Measurements from ENCODE around the gene VAV2. TPM values are rescaled to one million over a fixed set of nuclear protein-coding genes. Genes with fewer than 3 reads are reported as not detected.
"Not testable (repeated sequence)": the region's sequence is repeated elsewhere in the genome, so short reads cannot be mapped to it uniquely, and the experiment has no call there.

VAV2 gene
- polyA plus RNA-seq, 4 donors, result 36.1 to 47.8 (median 36.3) TPM

DNA sequence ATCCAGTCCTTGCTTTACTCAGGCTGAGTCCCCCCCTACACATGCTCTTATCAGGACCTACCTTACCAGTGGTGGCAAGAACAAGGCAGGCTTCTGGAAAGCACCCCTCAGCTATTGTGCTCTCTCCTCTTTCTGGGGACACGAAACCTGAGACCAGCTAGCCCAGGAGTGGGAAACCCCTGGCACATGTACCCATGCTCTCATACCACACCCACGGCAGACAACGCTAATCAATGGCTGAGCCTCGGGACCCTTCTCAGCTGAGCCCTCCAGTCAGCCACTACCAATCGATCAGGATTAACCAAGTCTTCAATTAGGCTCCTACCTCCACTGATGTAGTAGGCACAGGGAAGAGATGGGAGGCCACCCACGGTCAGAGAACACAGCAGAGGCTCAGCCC is 65.1 kb downstream of the VAV2 start:
- DNase-seq (ENCODE audit: low read depth in 4 of 4, low spot score in 3 of 4), result no peak

DNA sequence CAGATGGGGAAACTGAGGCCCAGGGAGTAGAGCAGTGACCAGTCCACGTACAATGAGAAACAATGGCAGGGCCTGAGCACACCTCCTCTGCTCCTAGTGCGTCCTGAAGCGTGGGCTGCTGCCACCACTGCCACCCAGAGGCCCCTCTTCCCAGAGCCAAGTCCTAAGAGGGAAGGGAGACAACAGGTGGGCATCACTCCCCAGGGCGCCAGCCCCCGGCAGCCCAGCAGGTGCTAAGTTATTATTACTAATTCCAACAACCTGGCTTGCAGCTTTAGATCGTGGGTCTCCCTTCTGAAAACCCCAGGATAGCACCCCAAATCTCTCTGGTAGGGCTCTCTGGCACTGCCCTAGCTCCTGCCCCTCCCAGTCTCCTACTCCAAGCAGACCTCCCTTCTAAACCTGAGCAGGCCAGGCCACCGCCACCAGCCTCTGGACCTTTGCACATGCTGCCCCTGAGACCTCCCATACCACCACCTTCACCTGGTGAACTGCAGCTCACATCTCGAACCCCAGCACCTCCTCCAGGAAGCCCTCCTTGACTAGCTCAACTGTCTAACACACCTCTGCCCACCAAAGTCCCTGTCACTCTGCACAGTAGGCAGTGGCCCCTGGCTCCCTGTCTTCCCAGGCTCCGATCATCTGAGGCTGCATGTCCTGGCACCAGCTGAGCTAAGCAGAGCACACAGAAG is 65.8 kb downstream of the VAV2 start:
- DNase-seq (ENCODE audit: low read depth in 4 of 4, low spot score in 3 of 4), result no peak

DNA sequence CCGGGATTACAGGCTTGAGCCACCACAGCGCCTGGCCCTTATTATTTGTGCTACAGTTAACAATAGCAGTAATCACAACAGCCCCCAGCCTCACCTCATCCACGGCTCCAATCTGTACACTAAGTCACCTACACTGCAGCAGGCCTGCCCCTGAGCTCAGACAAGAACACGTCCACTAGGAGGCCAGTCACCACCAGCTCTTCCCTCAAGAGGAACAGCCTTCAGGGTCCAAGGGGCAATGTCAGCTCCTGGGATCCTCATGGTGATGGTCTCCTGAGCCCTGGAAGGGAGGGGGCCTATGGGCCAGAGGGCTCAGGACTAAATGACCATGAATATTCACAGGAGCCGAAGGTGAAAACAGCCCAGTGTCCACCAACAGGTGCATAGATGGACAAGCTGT is 67.7 kb downstream of the VAV2 start:
- no peak for DNase-seq (ENCODE audit: low read depth in 4 of 4, low spot score in 3 of 4)

DNA sequence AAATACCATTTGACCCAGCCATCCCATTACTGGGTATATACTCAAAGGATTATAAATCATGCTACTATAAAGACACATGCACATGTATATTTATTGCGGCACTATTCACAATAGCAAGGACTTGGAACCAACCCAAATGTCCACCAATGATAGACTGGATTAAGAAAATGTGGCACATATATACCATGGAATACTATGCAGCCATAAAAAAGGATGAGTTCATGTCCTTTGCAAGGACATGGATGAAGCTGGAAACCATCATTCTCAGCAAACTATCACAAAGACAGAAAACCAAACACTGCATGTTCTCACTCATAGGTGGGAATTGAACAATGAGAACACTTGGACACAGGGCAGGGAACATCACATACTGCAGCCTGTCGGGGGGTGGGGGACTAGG is 68.5 kb downstream of the VAV2 start:
- not testable (repeated sequence) for DNase-seq (ENCODE audit: low read depth in 4 of 4, low spot score in 3 of 4)

DNA sequence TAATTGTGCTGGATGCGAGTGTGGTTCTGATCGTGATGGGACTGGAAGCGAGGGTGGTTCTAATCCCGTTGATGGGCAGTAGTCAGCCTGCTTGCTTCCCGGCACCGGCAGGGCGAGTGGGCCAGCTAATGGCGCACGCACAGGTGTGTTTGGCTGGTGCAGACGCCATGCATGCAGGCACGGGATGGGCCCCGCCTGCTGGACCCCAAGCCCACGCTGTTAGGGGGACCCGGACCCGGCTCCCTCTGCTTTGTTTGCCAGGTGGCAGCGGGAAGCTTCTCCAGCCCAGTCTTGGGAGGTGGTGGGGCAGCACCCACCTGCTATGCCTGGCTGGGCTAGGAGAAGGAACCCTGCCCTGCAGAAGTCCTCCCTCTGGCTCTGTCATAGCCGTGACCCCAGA is 70.3 kb downstream of the VAV2 start:
- DNase-seq (ENCODE audit: low read depth in 4 of 4, low spot score in 3 of 4), result no peak

DNA sequence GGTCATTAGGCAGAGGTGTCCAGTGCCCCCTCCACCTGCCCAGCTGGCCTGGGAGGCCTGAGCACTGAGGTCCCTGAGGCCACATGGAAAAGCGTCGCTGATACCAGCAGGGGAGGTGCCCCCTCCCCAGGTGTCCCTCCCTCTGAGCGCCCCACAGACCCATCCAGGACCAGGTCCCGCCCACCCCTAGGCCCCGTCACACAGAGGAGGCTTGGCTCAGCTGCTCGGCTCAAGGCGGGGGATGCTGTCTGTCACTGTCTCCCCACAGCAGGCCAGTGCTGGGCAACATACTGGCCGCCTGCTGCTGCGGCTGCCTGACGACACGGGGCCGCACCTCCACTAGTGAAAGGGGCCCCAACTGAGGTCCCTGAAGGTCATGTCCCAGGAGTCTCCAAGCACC is 71.7 kb downstream of the VAV2 start:
- no peak for DNase-seq (ENCODE audit: low read depth in 4 of 4, low spot score in 3 of 4)

DNA sequence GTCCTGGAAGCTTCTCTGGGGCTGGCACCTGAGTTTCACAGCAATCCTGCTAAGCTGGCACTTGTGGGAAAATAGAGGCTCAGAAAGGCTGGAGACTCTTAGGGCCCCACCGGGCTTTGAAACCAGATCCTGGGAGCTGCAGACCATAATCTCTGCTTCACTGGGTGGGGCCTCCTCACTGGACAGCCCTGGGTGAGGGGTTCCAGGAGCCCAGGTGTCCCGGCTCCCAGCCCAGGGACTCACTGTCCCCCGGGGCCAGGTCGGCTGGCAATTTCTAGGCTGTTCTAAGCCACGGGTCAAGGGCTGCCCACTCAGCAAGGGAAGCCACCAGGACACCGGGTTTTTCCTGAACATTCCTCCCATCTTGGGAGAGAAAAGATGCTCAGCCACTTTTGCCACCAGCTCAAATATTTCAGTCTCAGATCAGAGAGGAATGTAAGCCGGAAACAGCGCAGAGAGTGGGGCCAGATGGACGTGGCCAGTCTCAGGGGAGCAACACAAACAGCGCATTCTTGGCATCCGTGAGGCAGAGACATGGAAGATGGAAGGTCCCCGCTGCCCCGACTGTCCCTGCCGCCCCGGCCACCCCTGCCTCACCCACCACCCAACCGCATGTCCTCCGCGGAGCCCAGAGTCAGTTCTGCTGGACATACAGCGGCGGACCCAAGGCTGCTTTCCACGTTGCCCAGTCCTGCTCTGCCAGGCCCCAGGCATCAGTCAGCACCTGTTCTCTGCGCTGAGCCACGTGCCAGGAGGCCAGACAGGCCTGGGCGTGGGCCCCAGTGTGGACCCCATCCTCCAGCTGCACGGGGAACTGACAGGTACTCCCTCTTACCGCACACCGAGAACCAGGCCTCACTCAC is 72.6 kb downstream of the VAV2 start:
- DNase-seq (ENCODE audit: low read depth in 4 of 4, low spot score in 3 of 4), result no peak

DNA sequence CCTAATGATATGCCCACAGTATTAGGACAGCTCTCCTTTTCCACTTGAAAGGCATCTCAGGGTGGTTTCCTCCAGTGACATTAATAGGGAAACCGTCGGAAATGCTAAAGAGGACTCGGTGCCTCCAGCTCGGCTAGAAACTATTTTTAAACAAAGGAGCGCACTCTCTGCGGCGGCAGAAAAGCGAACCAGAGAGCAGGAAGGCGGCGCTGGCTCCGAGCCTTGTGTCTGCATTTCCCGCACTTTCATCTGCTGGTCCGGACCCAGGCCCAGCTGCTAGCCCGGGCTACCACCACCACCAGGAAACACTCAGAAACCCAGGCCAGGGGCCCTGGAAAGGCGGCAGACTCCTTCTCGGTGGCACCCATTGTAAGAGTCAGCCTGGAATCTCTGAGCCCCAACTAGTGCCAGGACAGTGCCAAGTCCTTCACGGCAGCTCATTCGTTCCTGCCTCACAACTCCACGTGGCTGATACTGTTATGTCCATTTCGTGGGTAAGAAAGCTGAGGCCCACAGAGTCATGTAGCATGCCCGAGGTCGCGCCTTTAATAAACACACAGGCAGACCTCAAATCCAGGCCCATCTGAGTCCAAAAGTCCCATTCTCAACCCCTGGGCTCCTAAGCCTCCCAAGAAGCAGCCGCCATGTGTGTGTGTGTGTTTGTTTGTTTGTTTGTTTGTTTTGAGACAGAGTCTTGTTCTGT is 73.9 kb downstream of the VAV2 start:
- DNase-seq (ENCODE audit: low read depth in 4 of 4, low spot score in 3 of 4), result no peak

DNA sequence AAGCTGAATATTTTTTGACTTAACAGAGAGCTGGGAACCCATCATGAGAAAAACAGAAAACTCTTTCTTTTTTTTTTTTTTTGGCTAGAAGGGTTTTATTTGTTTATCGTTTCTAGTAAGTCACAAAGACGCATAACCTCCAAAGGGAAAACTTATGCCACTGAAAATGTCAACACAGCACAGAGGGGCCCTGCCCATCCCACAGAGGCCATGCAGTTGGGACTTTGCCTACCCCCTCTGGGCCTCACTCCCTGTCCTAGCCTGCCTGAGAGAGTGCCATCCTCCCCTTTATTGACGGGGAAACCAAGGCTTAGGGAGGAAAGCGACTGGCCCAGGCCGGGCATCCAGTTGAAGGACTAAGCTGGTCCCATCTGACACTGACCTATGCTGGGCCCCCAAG is 74.7 kb downstream of the VAV2 start:
- no peak for DNase-seq (ENCODE audit: low read depth in 4 of 4, low spot score in 3 of 4)

DNA sequence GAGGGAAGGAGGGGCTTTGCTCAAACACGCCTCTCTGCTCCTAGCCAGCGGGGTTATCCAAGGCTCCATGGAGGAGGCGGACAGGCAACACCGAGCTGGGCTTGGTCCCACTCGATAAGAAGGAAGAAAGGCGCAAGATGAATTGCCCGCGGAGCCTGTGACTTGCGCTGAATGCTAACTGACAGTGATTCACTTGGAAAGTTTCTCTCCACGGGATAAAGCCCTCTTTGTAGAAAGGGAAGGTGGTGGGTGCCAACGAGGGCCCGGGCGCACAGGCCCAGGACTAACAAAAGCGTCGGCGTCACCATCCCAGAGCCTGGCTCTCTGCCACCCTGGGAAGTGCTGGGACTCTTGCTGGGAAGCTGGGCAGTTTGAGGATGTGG is 76.0 kb downstream of the VAV2 start:
- no peak for DNase-seq (ENCODE audit: low read depth in 4 of 4, low spot score in 3 of 4)

DNA sequence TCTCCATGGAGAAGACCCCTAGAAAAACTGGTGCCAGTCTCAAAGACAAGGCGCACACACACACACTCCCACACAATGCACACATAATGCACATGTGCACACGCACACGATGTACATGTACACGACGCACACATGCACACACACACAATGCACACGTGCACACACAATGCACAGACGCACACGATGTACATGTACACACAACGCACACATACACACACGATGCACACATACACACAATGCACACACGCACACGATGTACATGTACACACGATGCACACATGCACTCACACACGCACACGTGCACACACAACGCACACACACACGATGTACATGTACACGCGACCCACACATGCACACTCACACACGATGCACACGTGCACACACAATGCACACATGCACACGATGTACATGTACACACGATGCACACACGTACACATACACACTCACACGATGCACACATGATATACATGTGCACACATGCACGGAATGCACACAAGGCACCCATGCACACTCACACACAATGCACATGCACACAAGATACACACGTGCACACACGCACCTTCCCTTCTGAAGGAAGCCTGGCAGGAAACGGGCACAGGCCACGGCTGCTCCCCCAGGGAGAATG is 76.5 kb downstream of the VAV2 start:
- DNase-seq (ENCODE audit: low read depth in 4 of 4, low spot score in 3 of 4), result no peak

DNA sequence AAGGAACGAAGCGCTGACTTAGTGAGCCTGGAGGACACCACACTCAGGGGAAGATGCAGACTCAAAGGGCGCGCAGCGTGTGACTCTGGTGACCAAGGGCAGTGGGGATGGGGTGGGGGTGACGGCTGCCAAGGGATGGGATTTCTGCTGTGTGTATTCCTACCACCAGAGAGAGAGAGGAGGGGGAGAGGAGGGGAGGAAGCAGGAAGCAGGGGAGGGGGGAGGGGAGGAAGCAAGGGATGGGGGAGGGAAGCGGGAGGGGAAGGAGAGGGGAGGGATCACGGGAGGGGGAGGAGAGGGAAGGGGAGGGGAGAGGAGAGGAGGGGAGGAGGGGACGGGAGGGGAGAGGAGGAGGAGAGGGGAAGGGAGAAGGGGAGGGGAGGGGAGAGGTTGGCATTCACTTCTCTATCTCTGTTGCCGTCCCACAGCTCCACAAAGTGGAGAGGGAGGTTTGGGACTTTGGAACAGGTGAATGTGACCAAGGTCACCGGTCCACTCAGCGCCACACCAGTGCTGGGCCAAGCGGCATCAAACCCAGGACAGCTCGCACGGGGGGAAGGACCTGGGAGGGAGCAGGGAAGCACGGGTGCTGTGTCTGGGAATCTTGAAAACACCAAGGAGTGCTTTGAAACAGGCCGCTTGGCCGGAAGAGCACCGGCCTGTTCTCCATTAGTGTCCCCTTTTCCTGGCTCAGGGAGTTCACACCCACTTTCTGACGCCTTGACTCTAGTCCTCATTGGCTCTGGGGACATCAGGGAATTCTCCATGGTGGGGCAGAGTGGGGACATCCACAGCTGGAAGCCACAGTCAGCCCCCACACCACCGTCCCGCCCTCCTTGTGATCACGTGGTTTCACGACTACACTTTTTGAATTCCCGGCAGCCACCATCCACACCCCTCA is 77.4 kb downstream of the VAV2 start:
- DNase-seq (ENCODE audit: low read depth in 4 of 4, low spot score in 3 of 4), result no peak

DNA sequence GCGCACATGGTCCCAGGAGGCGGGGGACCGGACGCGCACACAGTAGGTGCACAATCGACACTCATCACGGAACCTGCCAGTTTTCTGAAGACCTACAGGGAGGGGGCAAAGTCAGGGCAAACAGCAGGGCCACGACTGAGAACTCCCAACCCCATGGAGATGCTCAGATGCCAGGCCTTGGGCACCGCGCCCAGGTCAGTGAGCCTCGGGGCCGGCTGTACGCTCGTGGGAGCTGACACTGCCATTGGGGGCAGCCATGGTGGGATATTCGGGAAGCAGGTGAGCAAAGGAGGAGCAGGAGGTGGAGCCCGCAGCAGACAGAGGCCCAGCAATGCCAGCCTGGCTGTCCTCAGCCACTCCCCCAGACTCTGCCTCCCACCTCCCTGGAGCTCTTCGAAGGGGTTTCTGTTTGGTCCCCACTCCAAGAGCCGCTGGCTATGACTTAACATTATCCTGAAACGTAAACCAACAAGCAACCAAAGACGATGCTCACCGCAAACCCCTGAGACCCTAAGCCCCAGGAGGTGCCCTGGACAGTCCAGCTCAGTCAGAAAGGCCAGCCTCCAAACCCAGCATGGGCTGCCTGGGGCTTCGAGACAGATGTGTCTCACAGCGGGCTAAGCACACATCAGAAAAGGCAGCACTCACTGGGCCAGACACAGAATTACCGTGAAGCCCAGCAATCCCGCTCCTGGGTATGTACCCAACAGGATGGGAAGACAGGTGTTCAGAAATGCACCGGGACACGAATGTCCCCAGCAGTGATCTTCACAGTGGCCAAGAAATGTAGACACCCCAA is 78.4 kb downstream of the VAV2 start:
- DNase-seq (ENCODE audit: low read depth in 4 of 4, low spot score in 3 of 4), result no peak

DNA sequence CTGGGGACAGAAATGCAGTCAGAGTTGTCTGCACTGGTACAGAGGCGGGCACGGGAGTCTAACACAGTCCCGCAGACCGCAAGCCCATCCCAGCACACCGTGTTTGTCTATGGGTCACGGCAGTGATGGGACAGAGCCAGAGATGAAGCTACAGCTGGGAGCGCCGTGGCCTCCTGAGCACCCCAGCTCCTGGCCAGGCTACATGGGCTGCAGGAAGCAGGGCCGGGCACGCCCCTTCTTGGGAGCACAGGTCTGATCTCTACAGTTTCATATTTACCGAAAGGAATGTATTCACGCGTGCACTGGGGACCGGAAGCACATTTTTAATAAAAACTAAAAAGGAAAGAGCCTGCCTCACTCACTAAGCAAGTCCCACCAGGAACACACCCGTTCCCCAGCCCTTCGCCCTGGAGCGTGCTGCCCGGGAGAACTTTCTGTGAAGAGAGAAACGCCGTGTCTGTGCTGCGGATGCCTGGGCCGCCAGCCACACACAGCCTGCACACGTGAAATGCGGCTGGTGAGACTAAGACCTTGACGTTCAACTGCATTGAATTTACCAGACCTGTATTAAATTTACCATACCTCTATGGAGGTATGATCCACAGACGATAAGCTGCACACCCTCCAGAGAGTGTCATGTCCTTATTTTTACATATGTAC is 81.1 kb downstream of the VAV2 start:
- no peak for DNase-seq (ENCODE audit: low read depth in 4 of 4, low spot score in 3 of 4)

DNA sequence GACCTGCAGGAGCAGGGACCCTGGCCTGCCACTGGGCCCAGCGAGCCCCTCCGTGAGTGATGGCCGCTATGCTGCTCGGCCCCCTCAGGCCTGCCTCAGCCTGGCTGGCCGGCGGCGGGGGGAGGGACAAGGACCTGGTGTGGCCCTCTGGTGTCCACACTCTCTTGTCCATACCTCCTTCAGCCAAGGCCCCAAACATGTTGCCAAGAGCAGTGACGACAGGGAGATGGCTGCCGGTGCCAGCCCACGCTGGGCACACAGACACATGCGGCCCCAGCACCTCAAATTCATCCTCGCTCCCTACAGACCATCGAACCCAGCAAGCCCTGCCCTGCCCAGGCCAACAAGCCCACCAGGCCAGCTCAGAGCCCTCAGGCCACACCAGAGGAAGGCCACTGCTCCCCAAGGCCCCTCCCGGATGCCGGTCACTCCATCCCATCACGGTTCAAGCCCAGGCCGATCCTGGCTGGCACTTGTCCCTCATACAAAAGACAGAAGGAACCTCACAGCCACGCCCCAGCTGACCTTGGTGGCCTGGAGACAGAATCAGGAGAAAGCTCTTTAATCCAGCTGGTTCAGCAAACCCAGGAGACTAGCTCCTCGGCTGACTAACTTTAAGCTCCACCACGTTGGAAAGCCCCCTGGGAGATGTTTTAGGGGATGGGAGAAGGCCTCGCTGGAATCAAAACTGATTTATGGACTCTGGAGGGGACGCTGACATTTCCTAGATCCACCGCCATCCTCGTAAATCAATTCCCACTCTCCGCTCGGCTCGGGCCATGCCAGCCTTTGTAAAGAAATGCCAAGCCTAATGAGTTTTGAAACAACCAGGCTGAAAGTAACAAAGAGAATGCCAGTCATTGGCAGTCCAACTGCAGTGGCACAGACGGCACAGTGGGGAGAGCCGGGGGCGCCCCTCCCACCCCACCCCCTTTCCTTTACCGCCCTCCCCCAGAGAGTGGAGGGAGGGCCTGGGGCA is 84.9 kb downstream of the VAV2 start:
- DNase-seq (ENCODE audit: low read depth in 4 of 4, low spot score in 3 of 4), result no peak

DNA sequence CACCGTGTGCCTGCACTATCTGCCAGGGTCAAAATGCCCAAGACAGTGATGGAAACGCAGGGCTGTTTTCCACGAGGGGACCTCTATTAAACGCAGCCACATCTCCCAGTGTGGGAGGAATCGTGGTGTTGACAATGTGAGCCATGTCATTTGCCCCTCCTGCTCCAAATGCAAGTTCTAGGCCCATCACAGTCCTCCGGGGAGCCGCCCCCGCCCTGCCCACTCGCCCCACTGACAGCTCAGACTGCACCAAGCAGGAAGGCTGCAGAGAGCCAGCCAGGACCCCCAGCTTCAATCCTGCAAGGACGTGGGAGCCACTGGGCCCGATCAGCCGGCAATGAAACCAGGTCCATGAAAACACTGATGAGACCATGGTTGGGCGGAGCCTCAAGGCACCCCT is 85.9 kb downstream of the VAV2 start:
- no peak for DNase-seq (ENCODE audit: low read depth in 4 of 4, low spot score in 3 of 4)

DNA sequence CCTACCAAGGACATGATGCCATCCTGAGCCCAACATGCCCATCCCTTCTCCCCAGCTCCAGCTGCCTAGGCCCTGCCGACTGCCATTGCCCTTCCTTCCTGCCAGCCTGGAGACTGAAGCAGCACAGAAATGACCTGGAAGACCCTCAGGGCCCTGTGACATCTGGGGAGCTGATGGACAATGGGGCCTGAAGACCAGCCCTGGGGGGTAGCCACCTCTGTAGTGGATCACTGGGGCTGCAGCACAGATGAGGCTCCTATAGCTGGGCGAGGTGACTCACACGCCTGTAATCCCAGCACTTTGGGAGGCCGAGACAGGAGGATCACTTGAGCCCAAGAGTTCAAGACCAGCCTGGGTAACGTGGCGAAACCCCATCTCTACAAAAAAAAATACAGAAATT is 86.6 kb downstream of the VAV2 start:
- no peak for DNase-seq (ENCODE audit: low read depth in 4 of 4, low spot score in 3 of 4)
